HUES6 (cell line): ENCODE measurements around the gene HOXD11.

ENCODE experiments used
- H3K27ac ChIP-seq: 2 replicates; pipeline ENCODE4 v1.7.0; 2013; ENCODE audit warnings: low read depth, mild to moderate bottlenecking, low read length, inconsistent platforms
- H3K27me3 ChIP-seq: 2 replicates; pipeline ENCODE4 v1.6.1; 2013; ENCODE audit warnings: low read length; ENCODE audit not compliant: control insufficient read depth, insufficient read depth
- H3K36me3 ChIP-seq: 2 replicates; pipeline ENCODE4 v1.6.1; 2013; ENCODE audit warnings: low read length; ENCODE audit not compliant: control insufficient read depth, insufficient read depth
- H3K4me1 ChIP-seq: 2 replicates; pipeline ENCODE4 v1.6.1; 2013; ENCODE audit warnings: low read length; ENCODE audit not compliant: control insufficient read depth, insufficient read depth
- H3K4me3 ChIP-seq: 2 replicates; pipeline ENCODE4 v1.5.1; 2013; ENCODE audit warnings: low read depth, low read length
- H3K9ac ChIP-seq: one replicate; pipeline ENCODE4 v1.6.1; 2013; ENCODE audit warnings: mild to moderate bottlenecking, low read length
- H3K9me3 ChIP-seq: 2 replicates; pipeline ENCODE4 v1.6.1; 2013; ENCODE audit warnings: low read depth, low read length; ENCODE audit not compliant: control insufficient read depth, insufficient read depth

HOXD11 gene

GRCh38 chr2:176126929-176127773 is 20.1 kb downstream of the HOXD11 start:
- Histone ChIP-seq H3K27me3 (peaks cover 100% of the 10 kb centered on the region), H3K27ac (no peak overlapping the region; the same call in 1 of the 2 replicates), H3K4me1 (peaks cover 13% of the 10 kb centered on the region), H3K9me3 (no peaks in the 10 kb centered on the region), H3K4me3 (peak overlapping the region; percentile 11; the same call in 1 of the 2 replicates), H3K9ac (peak overlapping the region; percentile 80), H3K36me3 (no peaks in the 10 kb centered on the region)

GRCh38 chr2:176127774-176128072 is 20.6 kb downstream of the HOXD11 start:
- peak overlapping the region; percentile 80 for H3K9ac ChIP-seq
- no peaks in the 10 kb centered on the region for H3K36me3 ChIP-seq
- H3K9me3 ChIP-seq = no peaks in the 10 kb centered on the region
- H3K27ac ChIP-seq = no peak overlapping the region
- peaks cover 100% of the 10 kb centered on the region for H3K27me3 ChIP-seq
- peak overlapping the region; percentile 49; the same call in 1 of the 2 replicates for H3K4me3 ChIP-seq
- peaks cover 13% of the 10 kb centered on the region for H3K4me1 ChIP-seq

GRCh38 chr2:176128172-176128981 is 21.3 kb downstream of the HOXD11 start:
- Histone ChIP-seq H3K27me3 (peaks cover 100% of the 10 kb centered on the region), H3K36me3 (no peaks in the 10 kb centered on the region), H3K9ac (peak overlapping the region; percentile 80), H3K9me3 (no peaks in the 10 kb centered on the region), H3K4me1 (peaks cover 13% of the 10 kb centered on the region), H3K4me3 (peak overlapping the region; percentile 49), H3K27ac (no peak overlapping the region)

- H3K27ac ChIP-seq = no peak within 1 kb of the TSS; the same call in 1 of the 2 replicates
- no peaks in the 10 kb centered on the region for H3K36me3 ChIP-seq
- H3K27me3 ChIP-seq = peaks cover 100% of the 10 kb centered on the region
- H3K9ac ChIP-seq = peak within 1 kb of the TSS; percentile 80
- no peaks in the 10 kb centered on the region for H3K9me3 ChIP-seq
- H3K4me3 ChIP-seq = peak within 1 kb of the TSS; percentile 49
- H3K4me1 ChIP-seq = peaks cover 16% of the 10 kb centered on the region
Measured at GRCh38 chr2:176128982-176129796, 22.1 kb downstream of the HOXD11 start, which contains the start of gene HOXD8. Gene HOXD8, plus strand, starts transcription at chr2:176129705. Its CDS starts 662 bp downstream, at chr2:176130367.

GRCh38 chr2:176129813-176130146 is 22.7 kb downstream of the HOXD11 start:
- H3K36me3 ChIP-seq = no peaks in the 10 kb centered on the region
- no peaks in the 10 kb centered on the region for H3K9me3 ChIP-seq
- H3K27ac ChIP-seq = no peak overlapping the region
- H3K27me3 ChIP-seq = peaks cover 100% of the 10 kb centered on the region
- peak overlapping the region; percentile 49; the same call in 1 of the 2 replicates for H3K4me3 ChIP-seq
- peak overlapping the region; percentile 54 for H3K9ac ChIP-seq
- peaks cover 18% of the 10 kb centered on the region for H3K4me1 ChIP-seq

GRCh38 chr2:176130147-176130956 is 23.3 kb downstream of the HOXD11 start:
- peaks cover 100% of the 10 kb centered on the region for H3K27me3 ChIP-seq
- no peaks in the 10 kb centered on the region for H3K36me3 ChIP-seq
- no peak overlapping the region for H3K27ac ChIP-seq
- no peaks in the 10 kb centered on the region for H3K9me3 ChIP-seq
- H3K4me1 ChIP-seq = peaks cover 19% of the 10 kb centered on the region
- peak overlapping the region; percentile 49 for H3K4me3 ChIP-seq
- peak overlapping the region; percentile 78 for H3K9ac ChIP-seq

- H3K9ac ChIP-seq = peak overlapping the region; percentile 78
- H3K36me3 ChIP-seq = no peaks in the 10 kb centered on the region
- peaks cover 27% of the 10 kb centered on the region for H3K4me1 ChIP-seq
- H3K27me3 ChIP-seq = peaks cover 100% of the 10 kb centered on the region
- H3K9me3 ChIP-seq = no peaks in the 10 kb centered on the region
- no peak overlapping the region for H3K27ac ChIP-seq
- H3K4me3 ChIP-seq = peak overlapping the region; percentile 37
Measured at GRCh38 chr2:176130957-176131847, 24.1 kb downstream of the HOXD11 start.

GRCh38 chr2:176131848-176132158 is 24.7 kb downstream of the HOXD11 start:
- H3K9ac ChIP-seq = peak overlapping the region; percentile 81
- peaks cover 100% of the 10 kb centered on the region for H3K27me3 ChIP-seq
- H3K36me3 ChIP-seq = no peaks in the 10 kb centered on the region
- no peaks in the 10 kb centered on the region for H3K9me3 ChIP-seq
- H3K27ac ChIP-seq = no peak overlapping the region
- peaks cover 27% of the 10 kb centered on the region for H3K4me1 ChIP-seq
- H3K4me3 ChIP-seq = peak overlapping the region; percentile 37; the same call in 1 of the 2 replicates

- H3K36me3 ChIP-seq = no peaks in the 10 kb centered on the region
- H3K9ac ChIP-seq = peak overlapping the region; percentile 81
- H3K27ac ChIP-seq = no peak overlapping the region
- peaks cover 100% of the 10 kb centered on the region for H3K27me3 ChIP-seq
- H3K4me1 ChIP-seq = peaks cover 27% of the 10 kb centered on the region
- no peaks in the 10 kb centered on the region for H3K9me3 ChIP-seq
- peak overlapping the region; percentile 37; the same call in 1 of the 2 replicates for H3K4me3 ChIP-seq
Measured at GRCh38 chr2:176132205-176133171, 25.4 kb downstream of the HOXD11 start.
